NT2/D1 (cell line): ENCODE measurements around the gene COA1.
A peak's percentile ranks its signal among the peaks of the same experiment; 100 is the strongest.

Experiments used
- DNase-seq: peaks from one replicate; pipeline ENCODE4 v3.0.0-alpha.2; 2011; ENCODE audit warnings: low read depth, low spot score
- H3K27me3 ChIP-seq: 2 replicates; pipeline ENCODE4 v1.6.0; 2011; ENCODE audit warnings: mild to moderate bottlenecking; ENCODE audit not compliant: insufficient read length, insufficient read depth
- H3K36me3 ChIP-seq: 2 replicates; pipeline ENCODE4 v1.6.1; 2011; ENCODE audit warnings: mild to moderate bottlenecking, low read length, mixed read lengths; ENCODE audit not compliant: insufficient read depth, insufficient read length
- H3K4me1 ChIP-seq: 2 replicates; pipeline ENCODE4 v1.5.1; 2011; ENCODE audit not compliant: insufficient read depth, insufficient read length
- H3K4me3 ChIP-seq: 2 replicates; pipeline ENCODE4 v1.5.1; 2011; ENCODE audit warnings: low read depth; ENCODE audit not compliant: insufficient read length
- H3K9ac ChIP-seq: 2 replicates; pipeline ENCODE4 v1.6.0; 2011; ENCODE audit warnings: low read depth; ENCODE audit not compliant: insufficient read length
- H3K9me3 ChIP-seq: 2 replicates; pipeline ENCODE4 v1.5.1; 2011; ENCODE audit warnings: mild to moderate bottlenecking, low read length; ENCODE audit not compliant: insufficient read depth
- SUZ12 ChIP-seq: IDR thresholded peaks from 2 replicates; pipeline ENCODE4 v1.6.1; 2011; ENCODE audit not compliant: insufficient read length, insufficient read depth; ENCODE audit errors: extremely low read depth
- YY1 ChIP-seq: IDR thresholded peaks from 2 replicates; pipeline ENCODE4 v1.6.1; 2011; ENCODE audit not compliant: insufficient read length, insufficient read depth
- ZNF274 ChIP-seq: IDR thresholded peaks from 2 replicates; pipeline ENCODE4 v1.6.1; 2011; ENCODE audit warnings: mild to moderate bottlenecking, low read depth, low read length

COA1 gene

GRCh38 chr7:43763183-43763582, 33.9 kb upstream of the COA1 start:
- Histone ChIP-seq H3K4me1 (peaks cover 7% of the 10 kb centered on the region), H3K9me3 (no peaks in the 10 kb centered on the region), H3K9ac (no peak overlapping the region), H3K4me3 (no peak overlapping the region), H3K27me3 (peaks cover 18% of the 10 kb centered on the region), H3K36me3 (no peaks in the 10 kb centered on the region)
- no peak for TF ChIP-seq YY1
- TF ChIP-seq ZNF274: no peak
- TF ChIP-seq SUZ12: no peak
- DNase-seq: no peak

- H3K27me3 ChIP-seq: peaks cover 28% of the 10 kb centered on the region
- TF ChIP-seq YY1 (no peak), ZNF274 (no peak), SUZ12 (no peak)
- no peak overlapping the region for H3K9ac ChIP-seq
- H3K4me1 ChIP-seq: peaks cover 7% of the 10 kb centered on the region
- no peaks in the 10 kb centered on the region for H3K36me3 ChIP-seq
- no peak overlapping the region for H3K4me3 ChIP-seq
- no peaks in the 10 kb centered on the region for H3K9me3 ChIP-seq
- DNase-seq: no peak
Measured at GRCh38 chr7:43761938-43762692, 32.8 kb upstream of the COA1 start.

GRCh38 chr7:43761382-43761781, 32.1 kb upstream of the COA1 start:
- TF ChIP-seq SUZ12 (no peak), ZNF274 (no peak), YY1 (no peak)
- Histone ChIP-seq H3K9me3 (no peaks in the 10 kb centered on the region), H3K4me1 (peaks cover 3% of the 10 kb centered on the region), H3K9ac (no peak overlapping the region), H3K4me3 (no peak overlapping the region), H3K36me3 (no peaks in the 10 kb centered on the region), H3K27me3 (peaks cover 28% of the 10 kb centered on the region)
- DNase-seq: no peak

- peaks cover 3% of the 10 kb centered on the region for H3K4me1 ChIP-seq
- peaks cover 28% of the 10 kb centered on the region for H3K27me3 ChIP-seq
- H3K4me3 ChIP-seq: no peak overlapping the region
- H3K36me3 ChIP-seq: no peaks in the 10 kb centered on the region
- H3K9me3 ChIP-seq: no peaks in the 10 kb centered on the region
- no peak for TF ChIP-seq YY1
- TF ChIP-seq ZNF274: no peak
- TF ChIP-seq SUZ12: no peak
- no peak for DNase-seq
- H3K9ac ChIP-seq: no peak overlapping the region
Measured at GRCh38 chr7:43760861-43761260, 31.5 kb upstream of the COA1 start.

- TF ChIP-seq SUZ12 (peak; percentile 53), ZNF274 (no peak)
- H3K4me3 ChIP-seq: peak overlapping the region; percentile 70
- H3K9ac ChIP-seq: peak overlapping the region; percentile 68
- no peaks in the 10 kb centered on the region for H3K9me3 ChIP-seq
- no peaks in the 10 kb centered on the region for H3K36me3 ChIP-seq
- DNase-seq: no peak
- H3K4me1 ChIP-seq: no peaks in the 10 kb centered on the region
- H3K27me3 ChIP-seq: peaks cover 28% of the 10 kb centered on the region
Measured at GRCh38 chr7:43758822-43759683, 29.7 kb upstream of the COA1 start.

- Histone ChIP-seq H3K9me3 (no peaks in the 10 kb centered on the region), H3K9ac (peak within 1 kb of the TSS; percentile 87), H3K36me3 (no peaks in the 10 kb centered on the region), H3K4me3 (peak within 1 kb of the TSS; percentile 70), H3K4me1 (no peaks in the 10 kb centered on the region), H3K27me3 (peaks cover 28% of the 10 kb centered on the region)
- no peak for DNase-seq
- TF ChIP-seq ZNF274: no peak
- no peak for TF ChIP-seq YY1
- no peak for TF ChIP-seq SUZ12
Measured at GRCh38 chr7:43758029-43758821, 28.9 kb upstream of the COA1 start, which contains the start of gene BLVRA. BLVRA (plus strand) TSS chr7:43758680; CDS start chr7:43771159, 12,479 bp downstream.
